HG03378 (cell line): ENCODE data around the gene PLXNA4.

Experiments used
- ATAC-seq: cut with Tn5 transposase; IDR thresholded peaks from one replicate; pipeline ENCODE4 v1.9.1; 2021; ENCODE audit warnings: mild to moderate bottlenecking, moderate library complexity; ENCODE audit not compliant: unreplicated experiment

PLXNA4 gene

GRCh38 chr7:132286836-132287235, 289.4 kb downstream of the PLXNA4 start:
- ATAC-seq, result no peak

GRCh38 chr7:132280335-132280734, 295.9 kb downstream of the PLXNA4 start:
- no peak for ATAC-seq

- ATAC-seq, result no peak
Measured at GRCh38 chr7:132279718-132280117, 296.6 kb downstream of the PLXNA4 start.

- ATAC-seq, result no peak
Measured at GRCh38 chr7:132276976-132277725, 299.1 kb downstream of the PLXNA4 start.

- ATAC-seq, result no peak
Measured at GRCh38 chr7:132276234-132276630, 300.0 kb downstream of the PLXNA4 start.

- ATAC-seq, result no peak
Measured at GRCh38 chr7:132275416-132276233, 300.6 kb downstream of the PLXNA4 start.

GRCh38 chr7:132272763-132273371, 303.4 kb downstream of the PLXNA4 start:
- ATAC-seq, result no peak

- no peak for ATAC-seq
Measured at GRCh38 chr7:132270517-132270916, 305.8 kb downstream of the PLXNA4 start.

GRCh38 chr7:132269718-132270117, 306.6 kb downstream of the PLXNA4 start:
- no peak for ATAC-seq

- ATAC-seq, result no peak
Measured at GRCh38 chr7:132263151-132263550, 313.1 kb downstream of the PLXNA4 start.

GRCh38 chr7:132262160-132262470, 314.2 kb downstream of the PLXNA4 start:
- no peak for ATAC-seq

GRCh38 chr7:132261327-132262159, 314.7 kb downstream of the PLXNA4 start:
- ATAC-seq, result no peak

- ATAC-seq, result no peak
Measured at GRCh38 chr7:132258231-132258630, 318.0 kb downstream of the PLXNA4 start.

GRCh38 chr7:132257253-132257652, 319.0 kb downstream of the PLXNA4 start:
- ATAC-seq, result no peak

GRCh38 chr7:132256721-132257212, 319.5 kb downstream of the PLXNA4 start:
- ATAC-seq, result no peak

GRCh38 chr7:132255898-132256297, 320.4 kb downstream of the PLXNA4 start:
- no peak for ATAC-seq

GRCh38 chr7:132255115-132255797, 321.0 kb downstream of the PLXNA4 start:
- ATAC-seq, result no peak

GRCh38 chr7:132254455-132254854, 321.8 kb downstream of the PLXNA4 start:
- no peak for ATAC-seq

GRCh38 chr7:132252793-132253100, 323.5 kb downstream of the PLXNA4 start:
- ATAC-seq, result no peak

- ATAC-seq, result no peak
Measured at GRCh38 chr7:132251327-132251659, 325.0 kb downstream of the PLXNA4 start.
